ENCODE data around the gene EVC2.
"Not testable (repeated sequence)": the region's sequence is repeated elsewhere in the genome, so short reads cannot be mapped to it uniquely, and the experiment has no call there.

EVC2 gene

DNA sequence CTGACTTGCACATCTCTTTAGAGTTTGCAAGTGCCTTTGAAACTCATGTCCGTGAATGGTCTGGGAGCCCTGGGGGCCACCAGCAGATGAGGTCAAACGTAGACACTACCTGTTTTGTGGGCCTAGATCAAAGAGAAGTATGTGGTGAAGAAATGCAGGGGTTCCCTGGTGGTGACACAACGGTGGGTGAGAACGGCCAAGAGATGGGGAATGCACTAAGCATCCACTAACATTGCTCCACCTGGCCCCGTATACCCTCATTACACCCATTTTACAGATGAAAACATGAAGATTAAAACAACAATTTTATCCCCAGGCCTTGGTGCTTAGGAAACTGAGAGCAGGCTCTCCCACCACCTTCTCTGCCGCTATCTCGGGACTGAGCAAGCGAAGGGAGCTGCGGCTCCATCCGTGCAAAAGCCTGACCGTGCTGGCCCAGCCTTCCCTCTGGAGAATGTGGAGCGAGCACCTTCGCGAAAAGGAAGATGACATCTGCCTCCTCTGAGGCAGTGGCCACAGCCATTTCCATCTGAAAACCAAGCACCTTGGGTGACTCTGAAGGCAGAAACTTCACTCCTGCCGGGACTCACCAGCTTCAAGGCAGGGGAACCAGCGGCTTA is 91.9 kb downstream of the EVC2 start:
- no peak for DNase-seq

DNA sequence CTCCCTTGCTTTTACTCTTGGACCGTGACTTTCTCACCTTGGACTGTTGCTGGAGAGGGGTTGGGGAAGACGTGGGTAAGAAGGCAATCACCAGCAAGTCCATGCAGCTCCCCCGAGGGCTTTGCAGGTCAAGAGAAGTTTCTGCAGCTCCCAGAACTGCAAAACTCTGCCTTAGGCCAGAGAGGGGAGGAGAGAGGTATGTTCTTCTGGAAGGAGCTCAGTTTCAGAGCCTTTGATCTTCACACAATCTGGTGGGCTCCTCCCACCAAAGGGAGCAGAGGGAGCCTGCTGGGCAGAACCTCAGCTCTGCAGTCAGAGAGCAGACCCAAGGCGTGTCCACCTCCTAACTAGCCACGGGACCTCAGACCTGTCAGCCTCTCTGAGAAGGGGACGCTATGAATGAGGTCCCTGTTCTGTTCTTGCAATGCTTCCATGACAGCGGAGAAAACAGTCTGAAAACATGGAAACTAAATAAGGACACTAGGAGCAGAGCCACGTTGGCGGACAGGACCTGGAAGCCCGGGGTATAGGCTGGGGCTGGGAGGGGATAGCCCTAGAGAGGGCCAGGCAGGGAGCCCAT is 92.8 kb downstream of the EVC2 start:
- no peak for DNase-seq

DNA sequence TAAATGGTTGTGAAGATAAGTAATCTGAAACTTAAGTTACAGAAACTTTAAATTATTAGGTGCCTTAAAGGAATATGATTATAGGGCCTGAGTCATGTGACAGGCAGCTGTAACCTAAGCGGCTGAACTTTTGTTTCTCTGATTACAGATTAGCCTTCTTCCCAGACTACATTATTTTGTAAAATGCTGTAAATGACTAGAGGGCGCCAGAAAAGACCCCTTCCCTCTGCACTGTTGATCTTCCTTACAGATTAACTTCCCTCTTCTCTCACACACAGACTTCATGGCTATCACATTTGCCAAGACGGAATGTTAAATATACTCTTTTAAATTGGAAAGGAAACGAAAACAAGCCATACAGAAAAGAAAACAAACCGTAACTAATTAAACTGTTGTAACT is 96.6 kb downstream of the EVC2 start:
- no peak for DNase-seq

DNA sequence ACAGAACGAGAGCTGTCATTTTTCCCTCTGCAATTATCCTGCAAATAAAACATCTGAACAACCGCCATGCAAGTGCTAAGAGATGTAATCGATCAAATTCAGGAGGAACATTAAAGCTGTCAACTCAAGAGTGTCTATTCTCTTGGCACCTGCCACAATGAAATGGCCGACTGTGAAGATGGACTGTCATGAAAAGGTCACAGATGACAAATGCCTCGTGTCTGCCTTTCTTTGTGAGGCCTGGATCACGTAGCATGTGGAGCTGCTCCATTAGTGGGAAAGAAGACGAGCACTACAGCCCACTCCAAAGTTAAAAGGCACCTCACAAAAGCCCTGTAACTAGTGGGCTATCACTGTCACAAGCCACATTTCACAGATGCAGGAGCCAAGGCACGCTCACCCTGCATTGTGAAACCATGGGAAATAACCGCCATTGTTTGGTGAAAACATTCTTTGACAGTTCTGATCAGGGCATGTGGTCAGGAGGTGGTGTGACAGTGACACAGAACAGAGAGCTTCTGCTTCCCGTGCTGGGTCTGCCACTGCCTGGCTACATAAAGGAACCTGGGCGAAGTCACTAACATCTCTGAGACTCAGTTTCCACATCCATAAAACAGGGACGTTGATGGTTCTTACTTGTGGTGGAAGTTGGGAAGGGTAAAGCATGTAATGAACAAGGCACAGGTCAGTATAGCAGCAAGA is 98.9 kb downstream of the EVC2 start:
- DNase-seq: no peak

GRCh38 chr4:5593828-5594227 is 114.5 kb downstream of the EVC2 start:
- not testable (repeated sequence) for DNase-seq

- DNase-seq: no peak
Measured at GRCh38 chr4:5592272-5592671, 116.1 kb downstream of the EVC2 start.

GRCh38 chr4:5589495-5589894 is 118.9 kb downstream of the EVC2 start:
- no peak for DNase-seq

DNA sequence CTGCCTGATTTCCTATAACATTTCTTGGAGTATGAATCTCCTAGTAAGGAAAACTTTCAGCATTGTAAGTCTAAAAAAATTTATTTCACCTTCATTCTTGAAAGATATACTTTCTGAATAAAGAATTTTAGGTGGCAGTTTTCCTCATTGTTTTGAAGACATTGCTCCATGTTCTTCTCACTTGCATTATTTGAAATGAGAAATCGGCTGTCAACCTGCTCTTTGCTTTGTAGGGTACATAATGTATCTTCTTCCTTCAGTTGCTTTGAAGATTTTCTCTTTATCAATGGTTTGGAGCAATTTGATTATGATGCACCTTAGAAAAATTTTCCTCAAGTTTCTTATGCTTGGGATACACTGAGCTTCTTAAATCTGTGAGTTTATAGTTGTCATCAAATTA is 120.3 kb downstream of the EVC2 start:
- DNase-seq: no peak

DNA sequence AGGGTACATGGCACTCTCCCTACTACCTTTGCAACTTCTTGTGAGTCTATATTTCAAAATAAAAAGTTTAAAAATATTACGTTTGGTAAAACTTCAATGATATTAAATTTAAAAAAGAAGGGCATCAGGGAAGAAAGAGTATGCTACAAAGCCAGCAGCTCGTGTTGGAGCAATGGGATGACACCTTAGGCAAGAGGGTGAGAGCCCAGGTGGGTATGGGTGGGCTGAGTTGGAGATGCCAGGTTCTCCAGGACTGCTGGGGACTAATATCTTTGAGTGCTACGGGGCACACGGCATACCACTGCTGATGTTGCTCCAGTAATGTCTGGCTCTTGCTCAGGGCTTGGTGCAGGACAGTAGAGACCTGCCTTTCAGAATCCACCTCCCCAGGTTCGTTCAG is 132.4 kb downstream of the EVC2 start:
- DNase-seq: no peak

DNA sequence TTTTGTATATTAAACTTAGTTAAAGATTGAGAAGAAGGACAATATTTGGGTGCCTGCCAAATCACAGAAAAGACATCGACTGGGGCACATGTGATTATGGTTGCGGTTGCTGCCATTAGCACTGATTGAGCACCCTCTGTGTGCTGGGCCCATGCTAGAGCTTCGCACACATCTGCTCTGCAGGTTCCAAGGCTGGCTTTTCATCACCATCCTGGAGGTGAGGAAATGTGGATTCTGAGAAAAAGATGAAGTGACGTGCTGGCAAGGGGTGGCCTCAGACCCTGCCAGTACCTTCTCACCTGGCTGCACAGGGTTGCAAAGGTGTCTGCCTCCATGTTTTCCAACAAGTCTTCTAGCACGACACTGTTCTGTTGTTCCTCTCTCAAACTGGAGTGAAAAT is 134.0 kb downstream of the EVC2 start:
- no peak for DNase-seq

DNA sequence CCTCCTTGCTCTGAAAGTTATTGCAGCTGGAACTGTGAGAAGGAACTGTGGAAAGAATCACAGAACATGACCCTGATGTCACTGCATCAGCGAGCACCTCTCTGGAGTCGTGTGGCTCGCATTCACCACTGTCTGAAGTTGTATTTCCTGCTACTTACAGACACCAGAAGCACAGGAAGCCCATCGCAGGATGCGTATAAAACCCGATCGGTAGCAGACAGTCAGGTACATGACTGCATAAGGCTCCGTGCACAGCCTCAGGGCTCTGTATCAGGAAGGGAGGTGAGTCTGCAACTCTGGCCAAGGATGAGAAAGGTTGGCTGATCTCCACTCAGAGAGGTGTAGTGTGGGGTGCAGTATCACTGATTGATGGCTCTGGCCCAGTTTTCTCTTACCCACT is 134.4 kb downstream of the EVC2 start:
- no peak for DNase-seq

DNA sequence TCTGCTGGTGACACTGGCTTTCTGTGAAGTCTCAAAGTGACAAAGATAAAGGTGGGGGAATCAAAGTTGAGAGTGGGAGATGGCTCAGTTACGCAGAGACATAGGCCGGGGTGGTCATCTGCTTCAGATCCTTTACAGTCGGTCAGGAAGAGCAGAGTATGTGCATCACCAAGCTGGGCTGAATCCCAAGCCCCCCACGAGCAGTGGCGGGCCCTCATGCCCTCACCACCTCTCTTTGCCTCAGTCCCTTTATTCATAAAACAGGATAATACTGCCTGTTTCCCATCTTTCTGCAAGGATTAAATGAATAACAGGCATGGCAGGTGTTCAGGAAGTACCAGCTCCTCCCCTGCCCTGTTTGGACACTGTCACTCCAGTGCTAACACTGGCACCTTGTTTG is 135.6 kb downstream of the EVC2 start:
- no peak for DNase-seq

DNA sequence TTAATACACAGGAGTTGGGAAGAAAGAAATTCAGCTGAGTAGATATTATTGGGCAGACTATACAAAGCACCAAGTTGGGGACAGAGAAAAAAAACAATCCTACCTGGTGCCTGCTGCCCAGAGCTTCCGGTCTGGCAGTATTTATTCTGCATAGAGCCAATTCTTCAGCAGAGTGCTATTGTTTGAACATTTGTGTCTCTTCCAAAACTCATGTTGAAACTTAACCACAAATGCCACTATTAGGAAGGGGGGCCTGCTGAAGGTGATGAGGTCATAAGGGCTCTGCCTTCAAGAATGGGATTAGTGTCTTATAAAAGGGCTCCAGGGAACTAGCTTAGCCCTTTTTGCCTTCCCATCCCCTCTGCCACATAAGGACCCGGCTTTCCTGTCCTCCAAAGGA is 136.2 kb downstream of the EVC2 start:
- DNase-seq: no peak

DNA sequence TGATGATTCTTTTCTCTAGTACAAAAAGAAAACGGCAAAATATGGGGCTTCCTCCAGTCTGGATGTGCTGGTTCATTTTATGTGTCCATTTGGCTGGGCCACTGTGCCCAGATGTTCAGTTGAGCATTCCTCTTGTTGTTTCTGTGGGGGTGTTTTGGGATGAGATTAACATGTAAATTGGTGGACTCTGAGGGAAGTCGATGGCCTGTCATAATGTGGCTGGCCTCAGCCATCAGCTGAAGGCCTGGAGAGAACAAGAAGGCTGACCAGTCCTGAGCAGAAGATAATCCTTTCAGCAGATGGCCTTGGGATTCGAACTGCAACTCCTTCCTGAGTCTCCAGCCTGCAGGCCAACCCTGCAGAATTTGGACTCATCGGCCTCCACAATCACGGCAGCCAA is 136.7 kb downstream of the EVC2 start:
- no peak for DNase-seq

DNA sequence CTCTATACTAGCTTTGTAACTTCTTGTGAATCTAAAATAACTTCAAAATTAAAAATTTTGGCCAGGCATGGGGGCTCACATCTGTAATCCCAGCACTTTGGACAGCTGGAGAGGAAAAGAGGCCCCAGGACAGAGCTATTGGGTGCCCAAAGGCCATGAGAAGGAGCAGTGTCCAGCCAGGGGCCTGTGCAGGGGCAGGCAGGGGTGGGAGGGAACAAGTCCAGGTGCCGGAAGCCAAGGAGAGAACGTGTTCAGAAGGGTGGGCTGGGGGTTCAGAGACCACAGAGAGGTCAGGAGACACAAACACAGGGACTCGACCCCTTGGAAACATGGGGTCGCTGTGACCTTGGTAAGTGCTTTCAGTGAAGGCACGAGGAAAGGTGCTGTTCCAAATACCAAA is 138.9 kb downstream of the EVC2 start:
- no peak for DNase-seq

DNA sequence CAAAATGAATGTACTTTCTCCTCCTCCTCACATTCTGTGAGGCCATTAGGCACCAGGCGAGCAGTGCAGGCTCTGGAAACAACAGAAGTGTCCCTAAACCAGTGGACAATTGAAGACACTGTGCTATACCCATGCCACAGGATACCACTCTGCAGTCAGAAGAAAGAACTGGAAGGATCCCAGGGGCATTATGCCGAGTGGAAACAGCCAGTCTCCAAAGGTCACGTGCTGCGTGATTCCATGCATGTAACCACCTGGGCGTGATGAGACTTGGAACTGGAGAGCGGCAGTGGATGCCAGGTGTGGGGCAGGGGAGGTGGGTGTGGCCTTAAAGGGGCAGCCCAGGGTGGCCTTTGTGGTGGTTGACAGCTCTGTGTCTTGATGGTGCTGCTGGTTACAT is 139.4 kb downstream of the EVC2 start:
- no peak for DNase-seq

- DNase-seq: no peak
Measured at GRCh38 chr4:5568336-5568735, 140.0 kb downstream of the EVC2 start.

DNA sequence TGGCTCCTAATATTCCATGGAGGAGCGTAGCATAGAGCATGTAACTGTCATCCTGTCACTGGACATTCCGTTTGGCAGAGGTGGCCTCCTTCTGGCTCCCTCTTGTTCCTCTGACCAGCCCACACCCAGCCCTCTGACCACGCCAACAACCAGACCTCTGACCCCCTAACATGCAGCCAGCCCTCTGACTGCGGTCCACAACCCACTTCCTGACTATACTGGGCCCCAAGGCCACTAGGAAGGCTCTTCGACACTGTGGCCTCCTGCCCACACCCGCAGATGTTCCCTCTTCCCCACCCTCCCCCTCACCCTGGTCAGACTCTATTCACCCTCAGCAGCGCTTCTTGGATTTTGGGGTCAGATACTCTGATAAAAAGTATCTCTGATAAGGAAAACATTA is 141.4 kb downstream of the EVC2 start:
- no peak for DNase-seq

GRCh38 chr4:5566526-5566925 is 141.8 kb downstream of the EVC2 start:
- no peak for DNase-seq

- no peak for DNase-seq
Measured at GRCh38 chr4:5563856-5564255, 144.5 kb downstream of the EVC2 start.

- DNase-seq: no peak
Measured at GRCh38 chr4:5562476-5562875, 145.9 kb downstream of the EVC2 start.

- DNase-seq: no peak
Measured at GRCh38 chr4:5561286-5561685, 147.1 kb downstream of the EVC2 start.

DNA sequence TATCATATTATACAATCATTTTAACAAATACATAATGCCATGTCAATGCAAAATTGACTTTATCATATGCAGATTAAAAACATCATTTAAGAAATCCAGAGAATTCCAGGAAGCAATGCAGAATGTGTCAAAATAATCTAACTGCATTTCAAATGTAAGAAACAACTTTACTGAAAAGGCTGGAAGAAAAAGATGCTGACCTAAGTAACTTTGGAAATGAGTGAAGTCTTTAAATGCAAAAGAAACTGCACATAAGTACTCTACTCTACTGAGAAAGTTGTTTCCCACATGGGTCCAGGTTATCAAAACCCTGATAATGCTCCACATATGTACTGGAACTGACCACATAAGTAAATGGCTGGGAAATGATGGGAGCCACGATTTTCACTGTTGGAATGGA is 149.9 kb downstream of the EVC2 start:
- no peak for DNase-seq

DNA sequence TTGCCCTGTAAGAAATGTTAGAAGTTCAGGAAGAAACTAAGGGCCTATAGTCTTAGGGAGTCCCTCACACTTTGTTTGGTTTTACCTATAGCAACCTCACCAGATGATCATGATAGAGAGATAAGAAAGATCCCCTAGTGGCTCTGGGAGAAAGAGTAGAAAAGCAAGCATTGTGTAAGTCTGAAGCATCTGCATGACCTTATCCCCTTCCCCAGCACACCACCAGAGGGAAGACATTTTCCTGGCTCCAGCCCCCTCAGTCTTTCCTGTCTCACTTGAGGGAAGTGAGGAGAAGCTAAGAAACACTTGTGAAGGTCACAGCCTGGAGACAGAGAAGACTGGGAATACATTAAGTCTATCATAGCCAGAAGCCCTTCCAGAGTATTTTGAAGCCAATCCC is 154.0 kb downstream of the EVC2 start:
- no peak for DNase-seq

DNA sequence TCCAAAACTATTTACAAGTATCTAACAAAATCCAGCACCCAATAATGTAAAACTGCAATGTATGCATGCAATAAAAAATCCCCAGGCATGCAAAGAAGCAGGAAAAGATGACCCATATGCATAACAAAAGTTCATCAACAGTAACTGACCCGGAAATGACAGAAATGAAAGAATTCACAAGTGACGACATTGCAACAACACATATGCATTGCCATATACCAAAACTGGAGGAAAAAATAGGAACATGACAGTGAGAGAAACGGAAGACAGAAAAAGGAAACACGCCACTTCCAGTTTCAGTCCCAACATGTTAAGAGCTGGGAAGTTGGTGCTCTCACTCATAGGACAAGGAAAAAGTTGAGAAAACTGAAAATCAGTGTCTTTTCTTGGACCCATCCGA is 154.6 kb downstream of the EVC2 start:
- no peak for DNase-seq

Data from activated naive CD4-positive, alpha-beta T cell treated with Interleukin-2 at 50 U/mL for 16 hours (primary cell).